Pons (tissue), 1 donor: ENCODE results near the gene CD84.
"Not testable (repeated sequence)": the region's sequence is repeated elsewhere in the genome, so short reads cannot be mapped to it uniquely, and the experiment has no call there.

Experiments used
- DNase-seq: peaks from one replicate; pipeline ENCODE4 v3.0.0-alpha.2; 2016; ENCODE audit warnings: low spot score

Gene CD84

DNA sequence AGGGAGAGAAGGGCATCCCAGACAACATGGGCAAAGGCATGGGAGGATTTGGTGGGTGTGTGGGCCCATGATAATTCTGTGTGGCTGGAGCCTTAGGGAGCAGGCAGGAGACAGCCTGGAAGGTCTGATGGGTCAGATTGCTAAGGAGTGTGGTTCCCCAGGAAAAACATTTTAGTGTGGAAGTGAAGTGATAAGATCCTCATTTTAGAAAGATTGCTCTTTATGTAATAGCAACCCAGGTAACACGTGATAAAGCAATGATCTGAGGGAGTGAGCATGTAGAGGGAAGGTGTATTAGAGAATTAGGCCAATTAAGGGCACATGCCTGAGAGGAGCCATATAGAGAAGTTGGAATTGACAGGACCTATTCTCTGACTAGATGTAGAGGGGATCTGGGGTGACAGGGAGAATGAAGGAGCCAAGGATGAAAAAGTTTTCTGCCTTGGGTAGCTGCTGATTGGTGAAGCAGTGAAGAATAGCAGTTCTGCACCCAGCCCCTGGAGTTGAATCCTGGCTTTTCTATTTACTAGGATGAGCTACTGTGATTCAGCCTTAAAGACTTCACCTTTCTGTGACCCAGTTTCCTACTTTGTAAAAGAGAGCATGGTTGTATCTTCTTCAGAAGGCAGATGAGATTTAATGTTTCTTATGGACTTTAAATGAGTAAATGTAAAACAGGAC, 37.5 kb downstream of the CD84 start:
- DNase-seq, result no peak

DNA sequence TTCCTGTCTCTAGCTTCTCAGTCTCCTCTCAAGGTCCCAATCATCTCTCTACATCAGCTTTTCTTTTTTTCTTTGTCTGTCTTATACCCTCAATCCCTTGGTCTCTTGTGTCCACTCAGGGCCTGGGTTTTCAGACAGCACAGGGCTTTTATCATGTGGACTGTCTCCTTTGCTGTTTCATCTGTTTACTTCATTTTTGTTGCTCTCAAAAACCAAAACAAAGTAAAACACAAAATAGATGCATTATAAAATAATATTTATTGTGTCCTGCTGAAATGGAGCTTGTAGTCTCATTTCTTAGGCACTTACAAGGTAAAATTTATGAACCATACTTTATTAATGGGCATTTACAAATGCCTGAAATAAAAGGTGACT, 38.5 kb downstream of the CD84 start:
- no peak for DNase-seq

- DNase-seq, result peak; percentile 38
Measured at GRCh38 chr1:160539990-160540858, 39.1 kb downstream of the CD84 start.

DNA sequence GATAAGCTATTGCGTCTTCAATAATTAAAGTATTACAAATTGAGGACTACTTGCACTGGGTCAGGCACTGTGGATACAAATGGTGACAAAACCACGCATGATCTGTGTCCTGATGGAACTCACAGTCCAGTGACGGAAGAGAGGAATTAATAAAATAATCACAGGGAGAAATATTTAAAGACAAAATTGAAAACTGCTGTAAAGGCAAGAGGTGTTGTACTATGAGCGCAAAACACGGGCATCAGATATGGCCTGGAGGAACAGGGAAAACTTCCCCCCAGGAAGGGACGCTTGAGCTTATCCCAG, 39.7 kb downstream of the CD84 start:
- DNase-seq, result no peak

- DNase-seq, result no peak
Measured at GRCh38 chr1:160538985-160539651, 40.2 kb downstream of the CD84 start.

GRCh38 chr1:160537714-160538665, 41.3 kb downstream of the CD84 start:
- no peak for DNase-seq

DNA sequence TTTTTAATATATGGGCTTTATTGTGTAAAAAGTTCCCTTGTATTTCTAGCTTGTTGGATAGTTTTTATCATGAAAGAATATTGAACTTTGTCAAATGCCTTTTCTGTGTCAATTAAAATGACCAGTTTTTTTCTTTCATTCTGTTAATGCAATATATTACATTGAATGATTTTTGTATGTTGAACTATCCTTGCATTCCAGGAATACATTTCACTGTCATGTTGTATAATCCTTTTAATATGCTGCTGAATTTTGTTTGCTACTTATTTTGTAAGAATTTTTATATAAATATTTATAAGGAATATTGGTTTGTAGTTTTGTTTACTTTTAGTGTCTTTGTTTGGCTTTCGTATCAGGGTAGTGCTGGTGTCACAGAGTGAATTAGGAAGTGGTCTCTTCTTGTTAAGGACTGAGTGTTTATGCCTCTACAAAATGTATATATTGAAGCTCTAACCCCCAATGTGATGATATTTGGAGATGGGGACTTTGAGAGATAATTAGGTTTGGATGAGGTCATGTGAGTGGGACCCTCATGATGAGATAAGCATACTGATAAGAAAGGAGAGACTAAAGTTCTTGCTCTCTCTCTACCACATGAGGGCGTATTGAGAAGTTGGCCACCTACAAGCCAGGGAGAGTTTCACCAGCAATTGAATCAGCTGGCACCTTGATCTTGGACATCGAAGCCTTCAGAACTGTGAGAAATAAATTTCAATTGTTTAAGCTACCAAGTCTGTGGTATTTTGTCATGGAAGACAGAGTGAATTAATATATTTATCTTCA, 44.3 kb downstream of the CD84 start:
- DNase-seq, result no peak

DNA sequence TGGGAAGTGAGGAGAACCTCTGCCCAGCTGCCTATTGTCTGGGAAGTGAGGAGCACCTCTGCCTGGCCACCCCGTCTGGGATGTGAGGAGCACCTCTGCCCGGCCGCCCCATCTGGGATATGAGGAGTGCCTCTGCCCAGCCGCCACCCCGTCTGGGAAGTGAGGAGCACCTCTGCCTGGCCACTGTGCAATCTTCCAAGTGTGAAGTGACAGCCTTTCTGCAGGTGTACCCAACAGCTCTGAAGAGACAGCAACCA, 46.8 kb downstream of the CD84 start:
- DNase-seq, result not testable (repeated sequence)

GRCh38 chr1:160531809-160532556, 47.3 kb downstream of the CD84 start:
- not testable (repeated sequence) for DNase-seq

GRCh38 chr1:160529401-160529952, 49.8 kb downstream of the CD84 start:
- not testable (repeated sequence) for DNase-seq

- DNase-seq, result not testable (repeated sequence)
Measured at GRCh38 chr1:160523789-160524188, 55.5 kb downstream of the CD84 start.

DNA sequence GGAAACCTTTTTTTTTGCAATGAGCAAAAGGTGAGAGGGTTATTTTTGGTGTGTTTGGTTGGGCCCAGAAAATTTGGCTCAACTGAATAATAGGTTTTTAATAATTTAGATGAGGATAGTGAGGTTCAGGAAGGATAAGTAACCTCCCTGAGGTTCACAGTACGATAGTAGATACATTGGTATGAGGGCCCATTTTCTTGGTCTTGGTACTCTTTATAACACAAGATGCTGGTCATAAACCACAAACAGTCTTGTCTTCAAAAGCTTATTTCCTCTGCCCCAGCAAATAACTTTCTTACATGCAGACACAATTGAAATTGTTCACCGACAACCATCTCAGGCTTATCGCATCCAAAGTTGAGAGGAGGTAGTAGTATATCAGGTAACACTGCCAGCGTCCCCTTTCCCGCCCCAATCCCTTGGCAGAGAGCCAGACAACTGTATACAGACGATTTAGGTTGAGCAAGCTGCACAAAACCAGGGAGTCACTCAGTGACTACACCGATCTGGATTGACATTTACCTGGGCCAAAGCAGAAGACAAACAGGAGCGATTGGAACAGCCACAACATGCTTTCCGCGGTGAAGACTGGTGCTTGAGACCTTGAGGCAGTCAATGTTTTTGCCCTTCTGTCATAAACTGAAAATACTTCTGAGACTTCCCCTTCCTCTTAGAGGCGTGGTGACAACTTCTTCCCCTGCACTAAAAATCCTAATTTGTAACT, 56.5 kb downstream of the CD84 start, which contains the start of gene SLAMF6:
TSS of gene SLAMF6 (minus strand) at position 634 of the 724 bp plus-strand sequence. CDS start at position 571, 63 bp downstream.
- no peak for DNase-seq

DNA sequence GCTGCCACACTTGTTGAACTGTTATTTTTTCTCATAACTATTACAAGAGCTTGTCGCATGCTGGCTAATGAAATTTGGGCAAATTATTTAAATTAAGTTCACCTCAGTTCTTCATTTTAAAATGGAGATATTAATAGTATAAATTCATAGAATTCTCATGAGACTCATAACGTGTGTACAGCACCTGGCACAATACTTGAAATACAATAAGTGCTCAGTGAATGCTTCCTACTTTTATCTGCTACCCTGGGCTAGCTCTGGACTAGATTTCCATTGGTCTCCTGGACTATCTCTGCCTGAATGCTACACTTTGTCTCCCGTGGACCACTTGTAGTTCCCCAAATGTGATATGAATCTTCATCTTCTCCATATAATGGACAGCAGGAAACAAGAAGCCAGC, 57.2 kb downstream of the CD84 start:
- DNase-seq, result no peak

DNA sequence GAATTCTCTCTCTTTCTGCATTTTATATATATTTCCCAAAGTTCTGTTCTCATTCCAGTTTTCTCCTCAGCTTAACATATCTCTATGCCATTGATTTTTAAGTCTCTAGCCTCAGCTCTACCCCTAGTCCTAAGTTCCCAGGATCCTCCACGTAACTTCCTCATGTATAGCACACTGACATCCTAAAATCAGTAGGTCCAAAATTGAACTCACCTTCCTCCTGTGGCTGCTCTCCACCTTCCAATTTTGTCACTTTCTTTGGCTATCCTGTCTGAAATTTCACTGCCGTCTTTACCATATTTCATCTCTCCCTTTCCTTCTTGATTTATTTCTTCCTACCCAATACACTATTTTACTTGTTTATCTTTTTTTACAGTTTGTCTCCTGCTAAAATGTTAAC, 57.7 kb downstream of the CD84 start:
- no peak for DNase-seq

DNA sequence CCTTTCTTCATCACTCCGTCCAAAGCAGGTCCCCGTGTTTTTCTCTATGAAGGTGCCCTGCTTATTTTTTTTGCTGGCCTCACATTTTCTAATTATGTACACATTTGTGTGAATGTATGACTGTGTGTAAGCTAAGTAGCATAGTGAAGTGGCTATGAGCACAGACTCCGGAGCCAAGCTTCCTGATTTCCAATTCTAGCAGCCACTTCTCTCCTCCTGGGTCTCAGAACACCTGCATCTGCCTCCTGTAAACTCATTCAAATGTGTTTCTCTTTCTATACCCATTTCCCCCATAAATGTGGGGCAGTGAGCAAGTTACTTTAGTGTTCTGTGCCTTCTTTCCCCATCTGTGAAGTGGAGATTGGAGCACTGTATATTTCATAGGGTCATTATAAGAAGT, 58.3 kb downstream of the CD84 start:
- DNase-seq, result no peak

DNA sequence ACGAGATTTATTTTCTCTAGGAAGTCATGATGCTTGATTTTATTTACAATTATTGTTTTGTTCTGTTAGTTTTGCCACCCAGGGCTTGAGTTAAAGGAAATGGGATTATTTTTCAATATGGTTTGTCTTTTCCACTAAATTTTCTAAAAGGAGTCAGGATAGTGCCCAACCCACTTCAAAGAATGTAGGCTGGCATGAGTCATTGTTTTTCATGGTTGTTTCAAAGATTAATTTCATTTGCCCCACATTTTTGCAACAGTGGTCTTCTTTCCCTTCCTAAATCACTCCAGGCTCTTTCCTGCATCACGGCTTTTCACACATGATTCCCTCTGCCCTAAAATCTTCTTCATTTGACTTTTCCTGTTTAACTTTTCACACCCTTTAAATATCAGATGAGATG, 58.7 kb downstream of the CD84 start:
- DNase-seq, result no peak

GRCh38 chr1:160519642-160520435, 59.5 kb downstream of the CD84 start:
- no peak for DNase-seq

- DNase-seq, result not testable (repeated sequence)
Measured at GRCh38 chr1:160517519-160517918, 61.8 kb downstream of the CD84 start.

- DNase-seq, result not testable (repeated sequence)
Measured at GRCh38 chr1:160515908-160516307, 63.4 kb downstream of the CD84 start.
